SK-N-SH treated with all-trans-retinoic acid at 6 μM for 48 hours (cell line): ENCODE measurements around the gene SASH1.

ENCODE experiments used
- ATAC-seq: fragments of 200-7000 bp; cut with Tn5 transposase; 3 replicates; pipeline ENCODE4 v1.9.1; 2020; ENCODE audit warnings: mild to moderate bottlenecking, moderate library complexity
- ARNTL ChIP-seq: fragments of 450-650 bp; formaldehyde crosslinking; IDR thresholded peaks from 2 replicates; pipeline ENCODE4 v1.5.0; 2020; ENCODE audit warnings: low read depth, mild to moderate bottlenecking, moderate library complexity, borderline replicate concordance
- BACH2 ChIP-seq: fragments of 250-450 bp; sonication (Bioruptor Pico); IDR thresholded peaks from 2 replicates; pipeline ENCODE4 v1.9.0; 2021; ENCODE audit warnings: mild to moderate bottlenecking, borderline replicate concordance
- CSDC2 ChIP-seq: fragments of 250-450 bp; sonication (Bioruptor Pico); IDR thresholded peaks from 2 replicates; pipeline ENCODE4 v1.5.0; 2020; ENCODE audit warnings: mild to moderate bottlenecking, moderate library complexity
- GLIS3 ChIP-seq: fragments of 250-450 bp; sonication (Bioruptor Pico); IDR thresholded peaks from 2 replicates; pipeline ENCODE4 v1.5.0; 2020; ENCODE audit warnings: mild to moderate bottlenecking, moderate library complexity
- ISL1 ChIP-seq: fragments of 250-450 bp; sonication (Bioruptor Pico); IDR thresholded peaks from 2 replicates; pipeline ENCODE4 v2.1.2; 2022; ENCODE audit warnings: mild to moderate bottlenecking, moderate library complexity
- OSR1 ChIP-seq: fragments of 250-450 bp; sonication (Bioruptor Pico); IDR thresholded peaks from 2 replicates; pipeline ENCODE4 v1.8.0; 2022; ENCODE audit warnings: moderate library complexity, mild to moderate bottlenecking, inconsistent platforms
- PPARA ChIP-seq: fragments of 250-450 bp; sonication (Bioruptor Pico); IDR thresholded peaks from 2 replicates; pipeline ENCODE4 v1.5.0; 2020; ENCODE audit warnings: mild to moderate bottlenecking, borderline replicate concordance
- RARB ChIP-seq: fragments of 250-450 bp; sonication (Bioruptor Pico); IDR thresholded peaks from 2 replicates; pipeline ENCODE4 v1.8.0; 2021; ENCODE audit warnings: mild to moderate bottlenecking, moderate library complexity
- SNAI2 ChIP-seq: fragments of 250-450 bp; sonication (Bioruptor Pico); IDR thresholded peaks from 2 replicates; pipeline ENCODE4 v1.5.0; 2020; ENCODE audit warnings: mild to moderate bottlenecking, moderate library complexity
- TCF4 ChIP-seq: fragments of 250-450 bp; sonication (Bioruptor Pico); IDR thresholded peaks from 2 replicates; pipeline ENCODE4 v1.8.0; 2021; ENCODE audit warnings: mild to moderate bottlenecking, moderate library complexity, borderline replicate concordance
- TOX ChIP-seq: fragments of 250-450 bp; sonication (Bioruptor Pico); IDR thresholded peaks from 2 replicates; pipeline ENCODE4 v1.8.0; 2021; ENCODE audit warnings: mild to moderate bottlenecking, moderate library complexity, borderline replicate concordance
- ZC3H10 ChIP-seq: fragments of 250-450 bp; sonication (Bioruptor Pico); IDR thresholded peaks from 2 replicates; pipeline ENCODE4 v1.5.1; 2021; ENCODE audit warnings: mild to moderate bottlenecking, moderate library complexity
- ZFP3 ChIP-seq: fragments of 250-450 bp; sonication (Bioruptor Pico); IDR thresholded peaks from 2 replicates; pipeline ENCODE4 v1.5.0; 2020; ENCODE audit warnings: mild to moderate bottlenecking, moderate library complexity
- ZFP30 ChIP-seq: fragments of 450-650 bp; formaldehyde crosslinking; IDR thresholded peaks from 2 replicates; pipeline ENCODE4 v1.5.0; 2022; ENCODE audit warnings: mild to moderate bottlenecking, moderate library complexity
- ZNF565 ChIP-seq: fragments of 450-650 bp; formaldehyde crosslinking; conservative IDR thresholded peaks from 2 replicates; pipeline ENCODE4 v1.5.0; 2020; ENCODE audit warnings: low read depth, mild to moderate bottlenecking, moderate library complexity
- ZNF70 ChIP-seq: fragments of 450-650 bp; formaldehyde crosslinking; IDR thresholded peaks from 2 replicates; pipeline ENCODE4 v1.5.0; 2020; ENCODE audit warnings: mild to moderate bottlenecking, moderate library complexity
- ZNF8 ChIP-seq: fragments of 450-650 bp; formaldehyde crosslinking; IDR thresholded peaks from 2 replicates; pipeline ENCODE4 v1.5.0; 2020; ENCODE audit warnings: mild to moderate bottlenecking, moderate library complexity
- TF ChIP-seq, protein P1 (sequence below): fragments of 250-450 bp; sonication (Bioruptor Pico); IDR thresholded peaks from 2 replicates; pipeline ENCODE4 v1.8.0; 2020; ENCODE audit warnings: mild to moderate bottlenecking, moderate library complexity, borderline replicate concordance
- TF ChIP-seq, protein P2 (sequence below): fragments of 250-450 bp; sonication (Bioruptor Pico); IDR thresholded peaks from 2 replicates; pipeline ENCODE4 v1.8.0; 2021; ENCODE audit warnings: low read depth, mild to moderate bottlenecking, moderate library complexity, borderline replicate concordance
- TF ChIP-seq, protein P3 (sequence below): fragments of 250-450 bp; sonication (Bioruptor Pico); IDR thresholded peaks from 2 replicates; pipeline ENCODE4 v1.5.1; 2021; ENCODE audit warnings: mild to moderate bottlenecking, moderate library complexity
- TF ChIP-seq, protein P4 (sequence below): fragments of 250-450 bp; sonication (Bioruptor Pico); IDR thresholded peaks from 2 replicates; pipeline ENCODE4 v1.5.1; 2020; ENCODE audit warnings: low read depth, mild to moderate bottlenecking, moderate library complexity
- TF ChIP-seq, protein P5 (sequence below): fragments of 250-450 bp; sonication (Bioruptor Pico); IDR thresholded peaks from 2 replicates; pipeline ENCODE4 v1.5.0; 2020; ENCODE audit warnings: mild to moderate bottlenecking, moderate library complexity

Gene SASH1

DNA sequence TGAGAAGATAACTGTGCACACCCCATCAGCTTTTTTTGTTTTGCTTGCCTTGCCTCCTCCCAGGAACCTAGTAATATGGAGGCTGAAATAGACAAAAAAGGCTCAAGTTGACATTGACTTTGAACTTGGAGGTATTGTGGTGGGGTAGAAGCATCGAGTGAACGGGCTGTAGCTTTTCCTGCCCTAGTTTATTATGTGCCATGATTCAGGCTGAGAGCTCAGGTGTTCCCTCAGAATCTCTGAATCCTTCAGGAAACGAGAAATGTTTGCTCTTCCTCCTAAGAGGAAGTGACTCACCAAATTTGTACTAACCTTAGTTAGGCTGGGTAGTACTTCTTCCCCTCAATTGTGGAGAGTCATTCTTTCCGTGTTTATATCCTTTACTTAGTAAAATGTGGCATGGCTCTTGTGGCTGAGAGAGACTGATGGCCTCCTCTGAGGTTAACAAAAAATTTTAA is 98.8 kb downstream of the SASH1 start:
- TF ChIP-seq ZFP30 (no peak), ZNF8 (CRISPR knock-in tag) (no peak), ZC3H10 (CRISPR knock-in tag) (no peak), TCF4 (CRISPR knock-in tag) (no peak), ISL1 (CRISPR knock-in tag) (no peak), TOX (CRISPR knock-in tag) (no peak), ZNF70 (CRISPR knock-in tag) (no peak), PPARA (CRISPR knock-in tag) (no peak), RARB (CRISPR knock-in tag) (no peak), SNAI2 (CRISPR knock-in tag) (no peak), OSR1 (CRISPR knock-in tag) (no peak), CSDC2 (CRISPR knock-in tag) (no peak), ZNF565 (CRISPR knock-in tag) (no peak), GLIS3 (CRISPR knock-in tag) (no peak), BACH2 (no peak)
- TF ChIP-seq, protein P1, sequence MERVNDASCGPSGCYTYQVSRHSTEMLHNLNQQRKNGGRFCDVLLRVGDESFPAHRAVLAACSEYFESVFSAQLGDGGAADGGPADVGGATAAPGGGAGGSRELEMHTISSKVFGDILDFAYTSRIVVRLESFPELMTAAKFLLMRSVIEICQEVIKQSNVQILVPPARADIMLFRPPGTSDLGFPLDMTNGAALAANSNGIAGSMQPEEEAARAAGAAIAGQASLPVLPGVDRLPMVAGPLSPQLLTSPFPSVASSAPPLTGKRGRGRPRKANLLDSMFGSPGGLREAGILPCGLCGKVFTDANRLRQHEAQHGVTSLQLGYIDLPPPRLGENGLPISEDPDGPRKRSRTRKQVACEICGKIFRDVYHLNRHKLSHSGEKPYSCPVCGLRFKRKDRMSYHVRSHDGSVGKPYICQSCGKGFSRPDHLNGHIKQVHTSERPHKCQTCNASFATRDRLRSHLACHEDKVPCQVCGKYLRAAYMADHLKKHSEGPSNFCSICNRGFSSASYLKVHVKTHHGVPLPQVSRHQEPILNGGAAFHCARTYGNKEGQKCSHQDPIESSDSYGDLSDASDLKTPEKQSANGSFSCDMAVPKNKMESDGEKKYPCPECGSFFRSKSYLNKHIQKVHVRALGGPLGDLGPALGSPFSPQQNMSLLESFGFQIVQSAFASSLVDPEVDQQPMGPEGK = no peak
- TF ChIP-seq, protein P2, sequence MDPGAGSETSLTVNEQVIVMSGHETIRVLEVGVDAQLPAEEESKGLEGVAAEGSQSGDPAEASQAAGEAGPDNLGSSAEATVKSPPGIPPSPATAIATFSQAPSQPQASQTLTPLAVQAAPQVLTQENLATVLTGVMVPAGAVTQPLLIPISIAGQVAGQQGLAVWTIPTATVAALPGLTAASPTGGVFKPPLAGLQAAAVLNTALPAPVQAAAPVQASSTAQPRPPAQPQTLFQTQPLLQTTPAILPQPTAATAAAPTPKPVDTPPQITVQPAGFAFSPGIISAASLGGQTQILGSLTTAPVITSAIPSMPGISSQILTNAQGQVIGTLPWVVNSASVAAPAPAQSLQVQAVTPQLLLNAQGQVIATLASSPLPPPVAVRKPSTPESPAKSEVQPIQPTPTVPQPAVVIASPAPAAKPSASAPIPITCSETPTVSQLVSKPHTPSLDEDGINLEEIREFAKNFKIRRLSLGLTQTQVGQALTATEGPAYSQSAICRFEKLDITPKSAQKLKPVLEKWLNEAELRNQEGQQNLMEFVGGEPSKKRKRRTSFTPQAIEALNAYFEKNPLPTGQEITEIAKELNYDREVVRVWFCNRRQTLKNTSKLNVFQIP (CRISPR knock-in tag) = no peak
- TF ChIP-seq, protein P3, sequence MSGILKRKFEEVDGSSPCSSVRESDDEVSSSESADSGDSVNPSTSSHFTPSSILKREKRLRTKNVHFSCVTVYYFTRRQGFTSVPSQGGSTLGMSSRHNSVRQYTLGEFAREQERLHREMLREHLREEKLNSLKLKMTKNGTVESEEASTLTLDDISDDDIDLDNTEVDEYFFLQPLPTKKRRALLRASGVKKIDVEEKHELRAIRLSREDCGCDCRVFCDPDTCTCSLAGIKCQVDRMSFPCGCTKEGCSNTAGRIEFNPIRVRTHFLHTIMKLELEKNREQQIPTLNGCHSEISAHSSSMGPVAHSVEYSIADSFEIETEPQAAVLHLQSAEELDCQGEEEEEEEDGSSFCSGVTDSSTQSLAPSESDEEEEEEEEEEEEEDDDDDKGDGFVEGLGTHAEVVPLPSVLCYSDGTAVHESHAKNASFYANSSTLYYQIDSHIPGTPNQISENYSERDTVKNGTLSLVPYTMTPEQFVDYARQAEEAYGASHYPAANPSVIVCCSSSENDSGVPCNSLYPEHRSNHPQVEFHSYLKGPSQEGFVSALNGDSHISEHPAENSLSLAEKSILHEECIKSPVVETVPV (CRISPR knock-in tag) = no peak
- TF ChIP-seq, protein P4, sequence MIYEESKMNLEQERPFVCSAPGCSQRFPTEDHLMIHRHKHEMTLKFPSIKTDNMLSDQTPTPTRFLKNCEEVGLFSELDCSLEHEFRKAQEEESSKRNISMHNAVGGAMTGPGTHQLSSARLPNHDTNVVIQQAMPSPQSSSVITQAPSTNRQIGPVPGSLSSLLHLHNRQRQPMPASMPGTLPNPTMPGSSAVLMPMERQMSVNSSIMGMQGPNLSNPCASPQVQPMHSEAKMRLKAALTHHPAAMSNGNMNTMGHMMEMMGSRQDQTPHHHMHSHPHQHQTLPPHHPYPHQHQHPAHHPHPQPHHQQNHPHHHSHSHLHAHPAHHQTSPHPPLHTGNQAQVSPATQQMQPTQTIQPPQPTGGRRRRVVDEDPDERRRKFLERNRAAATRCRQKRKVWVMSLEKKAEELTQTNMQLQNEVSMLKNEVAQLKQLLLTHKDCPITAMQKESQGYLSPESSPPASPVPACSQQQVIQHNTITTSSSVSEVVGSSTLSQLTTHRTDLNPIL = no peak
- ATAC-seq = peak; percentile 40

DNA sequence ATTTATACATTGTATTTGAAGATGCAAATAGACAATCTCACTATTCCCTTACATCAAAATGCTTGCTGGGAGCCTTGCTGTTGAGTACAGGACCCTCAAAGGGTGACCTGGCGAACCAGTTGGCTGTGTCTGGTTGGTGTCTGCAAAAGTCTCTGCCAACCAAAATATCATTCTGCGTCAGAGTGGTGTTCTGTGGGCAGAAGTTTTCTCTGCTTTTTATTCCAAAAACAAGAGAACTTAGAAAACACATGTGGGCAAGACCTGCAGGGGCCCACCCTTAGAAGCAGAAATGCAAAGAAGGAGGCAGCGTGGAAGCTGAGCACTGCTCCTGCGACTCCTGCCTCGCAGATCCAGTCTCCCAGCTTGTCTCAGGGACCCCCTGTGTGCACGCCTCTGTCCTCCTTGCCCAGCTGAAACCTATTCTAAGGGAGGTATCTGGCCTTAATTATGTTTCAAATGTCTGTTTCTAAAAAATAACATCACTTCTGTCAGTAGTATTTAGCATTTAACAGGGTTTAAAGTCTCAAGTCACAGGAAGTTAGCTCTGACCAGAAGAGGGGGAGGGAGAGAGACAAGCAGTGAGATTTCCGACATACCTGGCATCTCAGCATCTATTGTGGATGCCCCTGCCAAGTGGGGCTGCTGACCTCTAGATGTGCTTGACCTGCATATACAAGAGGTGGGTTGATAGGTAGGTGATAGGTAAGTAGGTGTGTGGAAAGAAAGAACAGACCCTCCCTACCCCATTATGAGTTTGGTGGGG is 101.3 kb downstream of the SASH1 start:
- ATAC-seq = peak; percentile 16; the same call in 2 of the 3 replicates
- no peak for TF ChIP-seq ARNTL (CRISPR knock-in tag)
- no peak for TF ChIP-seq PPARA (CRISPR knock-in tag)
- no peak for TF ChIP-seq GLIS3 (CRISPR knock-in tag)
- no peak for TF ChIP-seq ZFP3 (CRISPR knock-in tag)
- TF ChIP-seq CSDC2 (CRISPR knock-in tag) = no peak
- no peak for TF ChIP-seq ZNF70 (CRISPR knock-in tag)
- TF ChIP-seq BACH2 = no peak
- TF ChIP-seq, protein P4 = no peak
- no peak for TF ChIP-seq TCF4 (CRISPR knock-in tag)
- no peak for TF ChIP-seq RARB (CRISPR knock-in tag)
- TF ChIP-seq, protein P5, sequence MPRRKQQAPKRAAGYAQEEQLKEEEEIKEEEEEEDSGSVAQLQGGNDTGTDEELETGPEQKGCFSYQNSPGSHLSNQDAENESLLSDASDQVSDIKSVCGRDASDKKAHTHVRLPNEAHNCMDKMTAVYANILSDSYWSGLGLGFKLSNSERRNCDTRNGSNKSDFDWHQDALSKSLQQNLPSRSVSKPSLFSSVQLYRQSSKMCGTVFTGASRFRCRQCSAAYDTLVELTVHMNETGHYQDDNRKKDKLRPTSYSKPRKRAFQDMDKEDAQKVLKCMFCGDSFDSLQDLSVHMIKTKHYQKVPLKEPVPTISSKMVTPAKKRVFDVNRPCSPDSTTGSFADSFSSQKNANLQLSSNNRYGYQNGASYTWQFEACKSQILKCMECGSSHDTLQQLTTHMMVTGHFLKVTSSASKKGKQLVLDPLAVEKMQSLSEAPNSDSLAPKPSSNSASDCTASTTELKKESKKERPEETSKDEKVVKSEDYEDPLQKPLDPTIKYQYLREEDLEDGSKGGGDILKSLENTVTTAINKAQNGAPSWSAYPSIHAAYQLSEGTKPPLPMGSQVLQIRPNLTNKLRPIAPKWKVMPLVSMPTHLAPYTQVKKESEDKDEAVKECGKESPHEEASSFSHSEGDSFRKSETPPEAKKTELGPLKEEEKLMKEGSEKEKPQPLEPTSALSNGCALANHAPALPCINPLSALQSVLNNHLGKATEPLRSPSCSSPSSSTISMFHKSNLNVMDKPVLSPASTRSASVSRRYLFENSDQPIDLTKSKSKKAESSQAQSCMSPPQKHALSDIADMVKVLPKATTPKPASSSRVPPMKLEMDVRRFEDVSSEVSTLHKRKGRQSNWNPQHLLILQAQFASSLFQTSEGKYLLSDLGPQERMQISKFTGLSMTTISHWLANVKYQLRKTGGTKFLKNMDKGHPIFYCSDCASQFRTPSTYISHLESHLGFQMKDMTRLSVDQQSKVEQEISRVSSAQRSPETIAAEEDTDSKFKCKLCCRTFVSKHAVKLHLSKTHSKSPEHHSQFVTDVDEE (CRISPR knock-in tag) = no peak
- TF ChIP-seq OSR1 (CRISPR knock-in tag) = no peak
- TF ChIP-seq, protein P3 (CRISPR knock-in tag) = no peak
- no peak for TF ChIP-seq ZFP30
